22Rv1 (cell line): ENCODE measurements around the gene SOCS6.
A peak's percentile ranks its signal among the peaks of the same experiment; 100 is the strongest.
"Not testable (repeated sequence)": the region's sequence is repeated elsewhere in the genome, so short reads cannot be mapped to it uniquely, and the experiment has no call there.

Source experiments
- H3K27ac ChIP-seq: fragments of 450-650 bp; 2 replicates; pipeline ENCODE4 v1.5.1; 2017
- CTCF ChIP-seq: fragments of 450-650 bp; IDR thresholded peaks from 2 replicates; pipeline ENCODE4 v1.5.1; 2017; ENCODE audit warnings: mild to moderate bottlenecking
- ZFX ChIP-seq: fragments of 450-650 bp; IDR thresholded peaks from 2 replicates; pipeline ENCODE4 v1.6.1; 2017; ENCODE audit warnings: antibody characterized with exemption, borderline replicate concordance

The SOCS6 gene

GRCh38 chr18:70288851-70289328 is at the start of gene SOCS6:
Gene SOCS6 (plus strand): TSS chr18:70289045. CDS start chr18:70324669, 35,624 bp downstream.
- no peak for TF ChIP-seq ZFX
- TF ChIP-seq CTCF: no peak
- peak within 1 kb of the TSS; percentile 54 for H3K27ac ChIP-seq

- TF ChIP-seq ZFX (no peak), CTCF (no peak)
- no peak overlapping the region for H3K27ac ChIP-seq
Observed at GRCh38 chr18:70243131-70243929, 45.5 kb upstream of the SOCS6 start.

GRCh38 chr18:70246061-70246466 is 42.8 kb upstream of the SOCS6 start:
- H3K27ac ChIP-seq: no peak overlapping the region
- no peak for TF ChIP-seq CTCF
- TF ChIP-seq ZFX: no peak

- TF ChIP-seq CTCF (no peak), ZFX (no peak)
- H3K27ac ChIP-seq: no peak overlapping the region
Observed at GRCh38 chr18:70249118-70249517, 39.7 kb upstream of the SOCS6 start.

GRCh38 chr18:70249861-70250260 is 39.0 kb upstream of the SOCS6 start:
- H3K27ac ChIP-seq: not testable (repeated sequence)

- no peak for TF ChIP-seq CTCF
- TF ChIP-seq ZFX: no peak
Observed at GRCh38 chr18:70250781-70251180, 38.1 kb upstream of the SOCS6 start.

GRCh38 chr18:70256184-70256583 is 32.7 kb upstream of the SOCS6 start:
- TF ChIP-seq ZFX (no peak), CTCF (no peak)
- H3K27ac ChIP-seq: no peak overlapping the region

More at GRCh38 chr18:70250781-70251180, 38.1 kb upstream of the SOCS6 start:
- no peak overlapping the region for H3K27ac ChIP-seq

- TF ChIP-seq CTCF: no peak
- no peak overlapping the region for H3K27ac ChIP-seq
Observed at GRCh38 chr18:70256994-70257393, 31.9 kb upstream of the SOCS6 start.
